Thymus (tissue), 11 donors: ENCODE data around the gene KAZN. TPM values are rescaled to one million over a fixed set of nuclear protein-coding genes. Genes with fewer than 3 reads are reported as not detected.

Source experiments
- DNase-seq, 9 donors: peaks; one replicate each; pipeline ENCODE4 v3.0.0-alpha.2; 2013; ENCODE audit warnings: low spot score in 9 of 9, low read depth in 6 of 9, missing footprints in 1 of 9
- H3K27ac ChIP-seq, 2 donors: one replicate each; pipeline ENCODE4 v1.5.1; 2013; ENCODE audit warnings: control low read depth in 1 of 2, low read depth in 1 of 2, low read length in 1 of 2, mild to moderate bottlenecking in 1 of 2, moderate library complexity in 1 of 2
- H3K27me3 ChIP-seq, 2 donors: one replicate each; pipeline ENCODE4 v1.5.1; 2013; ENCODE audit warnings: low read length in 1 of 2; ENCODE audit not compliant: control insufficient read depth in 2 of 2, insufficient read depth in 1 of 2
- H3K36me3 ChIP-seq, 2 donors: one replicate each; pipeline ENCODE4 v1.5.1; 2013; ENCODE audit warnings: low read length in 1 of 2, mild to moderate bottlenecking in 1 of 2, moderate library complexity in 1 of 2; ENCODE audit not compliant: control insufficient read depth in 2 of 2, insufficient read depth in 2 of 2
- H3K4me1 ChIP-seq, 2 donors: one replicate each; pipeline ENCODE4 v1.5.1; 2013; ENCODE audit warnings: low read length in 2 of 2; ENCODE audit not compliant: control insufficient read depth in 2 of 2, insufficient read depth in 2 of 2
- H3K4me3 ChIP-seq, 2 donors: one replicate each; pipeline ENCODE4 v1.5.1; 2013; ENCODE audit warnings: low read length in 2 of 2, control low read depth in 1 of 2, mild to moderate bottlenecking in 1 of 2
- H3K9me3 ChIP-seq, 2 donors: one replicate each; pipeline ENCODE4 v1.5.1; 2013; ENCODE audit warnings: low read length in 1 of 2, mild to moderate bottlenecking in 1 of 2; ENCODE audit not compliant: control insufficient read depth in 2 of 2, insufficient read depth in 1 of 2
- WGBS: extraction: QIAGEN DNeasy Blood & Tissue Kit; methylation state at CpG from one replicate; pipeline ENCODE4 v1.1.7; 2013; 5-methylcytosine and 5-hydroxymethylcytosine counted together
- polyA plus RNA-seq: library from polyadenylated mRNA; stranded (reverse); fragments of 200-250 nt; gene quantifications from one replicate; pipeline ENCODE4 v1.2.3, GENCODE V29; 2013
- total RNA-seq: library from RNA; stranded (reverse); fragments of 120-200 nt; gene quantifications from one replicate; pipeline ENCODE4 v1.2.4, GENCODE V29; 2013
- donor health status: healthy.

Gene KAZN
- total and polyA plus RNA-seq, 2 donors = 1.3 to 5.7 TPM

DNA sequence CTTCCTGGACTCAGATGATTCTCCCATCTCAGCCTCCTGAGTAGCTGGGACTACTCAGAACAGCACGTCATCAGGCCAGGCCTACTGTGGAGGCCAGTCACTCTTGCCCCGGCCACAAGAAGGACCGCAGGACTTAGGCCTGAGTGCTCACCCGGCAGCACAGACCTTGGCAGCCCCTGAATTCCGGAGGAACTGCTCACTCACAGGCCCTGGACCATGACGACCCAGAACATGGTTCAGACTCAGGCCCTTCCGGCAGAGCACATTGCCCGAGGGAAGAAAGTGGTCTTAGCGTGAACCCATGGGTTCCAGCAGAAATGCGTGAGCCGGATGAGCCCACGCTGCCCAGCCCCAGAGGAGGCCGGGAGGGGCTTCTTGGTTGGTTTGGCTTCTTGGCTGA lies 377.8 kb downstream of the KAZN start:
- DNase-seq = no peak
- peaks cover 1 to 4% of the 10 kb centered on the region in 2 donors for H3K9me3 ChIP-seq
- no peaks in the 10 kb centered on the region for H3K36me3 ChIP-seq
- peaks cover 7 to 10% of the 10 kb centered on the region in 2 donors for H3K4me1 ChIP-seq
- no peak overlapping the region for H3K27ac ChIP-seq
- H3K4me3 ChIP-seq = no peak overlapping the region
- WGBS = 91% methylated on average over 13 of the region's 13 CpGs
- H3K27me3 ChIP-seq = no peaks in the 10 kb centered on the region

GRCh38 chr1:14977338-14977931 lies 378.9 kb downstream of the KAZN start:
- no peaks in the 10 kb centered on the region for H3K27me3 ChIP-seq
- WGBS = 67% methylated on average over 15 of the region's 15 CpGs

GRCh38 chr1:14980621-14981218 lies 382.2 kb downstream of the KAZN start:
- Histone ChIP-seq H3K36me3 (no peaks in the 10 kb centered on the region), H3K9me3 (peaks cover 0 to 1% of the 10 kb centered on the region in 2 donors), H3K4me3 (no peak overlapping the region), H3K27me3 (no peaks in the 10 kb centered on the region), H3K4me1 (peaks cover 7 to 14% of the 10 kb centered on the region in 2 donors), H3K27ac (no peak overlapping the region)
- 53% methylated on average over 17 of the region's 17 CpGs for WGBS
- peak in 3 of 9 donors; percentile 19 to 47 (median 30) for DNase-seq

More at GRCh38 chr1:14977338-14977931, 378.9 kb downstream of the KAZN start:
- no peak overlapping the region for H3K27ac ChIP-seq
- DNase-seq = peak in 1 of 9 donors; percentile 21
- no peaks in the 10 kb centered on the region for H3K36me3 ChIP-seq
- H3K4me1 ChIP-seq = peaks cover 7 to 12% of the 10 kb centered on the region in 2 donors
- no peak overlapping the region for H3K4me3 ChIP-seq
- peaks cover 1 to 4% of the 10 kb centered on the region in 2 donors for H3K9me3 ChIP-seq

GRCh38 chr1:14982029-14982428 lies 383.5 kb downstream of the KAZN start:
- Histone ChIP-seq H3K4me3 (no peak overlapping the region), H3K27me3 (no peaks in the 10 kb centered on the region), H3K36me3 (no peaks in the 10 kb centered on the region), H3K4me1 (peaks cover 7 to 14% of the 10 kb centered on the region in 2 donors), H3K9me3 (peaks cover 0 to 1% of the 10 kb centered on the region in 2 donors), H3K27ac (no peak overlapping the region)
- 97% methylated on average over 14 of the region's 14 CpGs for whole genome bisulfite sequencing
- DNase-seq = no peak

- Histone ChIP-seq H3K36me3 (no peaks in the 10 kb centered on the region), H3K4me1 (peaks cover 4 to 14% of the 10 kb centered on the region in 2 donors), H3K27ac (no peak overlapping the region), H3K27me3 (no peaks in the 10 kb centered on the region), H3K4me3 (no peak overlapping the region), H3K9me3 (no peaks in the 10 kb centered on the region)
- WGBS = 92% methylated on average over 13 of the region's 13 CpGs
- no peak for DNase-seq
These were observed 384.8 kb downstream of the KAZN start for GRCh38 chr1:14983277-14983676.

DNA sequence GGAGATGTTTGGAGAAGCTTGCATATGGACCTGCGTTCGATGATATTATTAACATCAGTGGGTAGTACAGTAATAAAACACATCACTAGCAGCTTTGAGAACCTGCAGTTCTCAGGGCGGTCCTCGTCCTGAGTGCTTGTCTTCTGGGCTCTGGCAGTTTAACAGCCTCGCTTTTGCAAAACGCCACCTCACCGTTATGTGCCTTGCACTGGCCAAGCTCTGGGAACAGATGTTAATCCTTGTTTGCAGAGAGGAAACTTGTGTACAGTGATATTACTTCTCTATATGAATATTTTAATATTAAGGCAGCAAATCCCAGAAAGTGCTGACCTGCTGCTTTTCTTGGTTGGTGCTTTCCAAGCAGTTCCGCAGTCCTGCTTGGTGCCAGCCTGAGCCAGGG lies 387.7 kb downstream of the KAZN start:
- WGBS = 97% methylated on average over 8 of the region's 8 CpGs
- H3K4me1 ChIP-seq = peaks cover 0 to 6% of the 10 kb centered on the region in 2 donors

DNA sequence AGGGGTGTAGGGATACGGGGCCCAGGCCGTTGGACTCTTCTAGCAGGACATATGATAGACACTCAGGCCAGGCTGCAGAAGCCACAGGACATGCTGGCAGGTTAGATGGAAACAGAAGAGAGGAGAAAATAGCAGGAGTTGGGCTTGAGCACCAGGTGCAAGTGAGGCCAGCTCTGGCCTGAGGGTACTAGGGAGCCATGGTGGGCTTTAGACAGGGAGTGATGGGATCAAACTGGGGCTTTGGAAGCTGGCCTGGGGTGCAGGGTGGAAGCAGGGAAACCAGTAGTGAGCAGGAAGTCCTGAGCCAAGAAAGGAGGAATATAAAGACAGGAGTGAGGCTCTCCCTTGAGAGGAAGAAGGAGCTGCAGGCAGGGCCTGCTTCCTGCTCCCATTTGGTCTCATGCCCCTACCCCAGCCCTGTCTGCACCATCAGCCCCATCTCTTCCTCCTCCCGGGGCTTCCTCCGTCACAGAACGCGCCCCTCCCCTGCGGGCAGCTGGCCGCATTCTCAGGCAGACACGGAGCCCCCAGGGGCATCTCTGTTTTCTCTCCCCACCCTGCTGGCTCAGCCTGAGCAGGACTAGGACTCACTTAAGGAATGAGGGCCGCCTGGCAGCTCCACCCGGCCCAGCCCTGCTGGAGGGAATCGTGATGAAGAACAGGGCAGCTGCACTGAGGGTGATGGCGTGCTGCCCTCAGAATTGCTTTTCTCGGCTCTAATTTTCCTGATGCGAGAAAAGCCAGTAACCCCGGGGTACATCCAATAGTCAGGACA lies 389.5 kb downstream of the KAZN start:
- Histone ChIP-seq H3K4me3 (no peak overlapping the region), H3K27me3 (no peaks in the 10 kb centered on the region), H3K36me3 (no peaks in the 10 kb centered on the region), H3K9me3 (no peaks in the 10 kb centered on the region), H3K27ac (no peak overlapping the region), H3K4me1 (no peaks in the 10 kb centered on the region)
- 88% methylated on average over 16 of the region's 16 CpGs for WGBS
- DNase-seq = no peak

More for the DNA sequence above, 387.7 kb downstream of the KAZN start:
- no peak overlapping the region for H3K27ac ChIP-seq
- H3K36me3 ChIP-seq = no peaks in the 10 kb centered on the region
- no peak overlapping the region for H3K4me3 ChIP-seq
- no peak for DNase-seq
- H3K9me3 ChIP-seq = no peaks in the 10 kb centered on the region
- H3K27me3 ChIP-seq = no peaks in the 10 kb centered on the region

DNA sequence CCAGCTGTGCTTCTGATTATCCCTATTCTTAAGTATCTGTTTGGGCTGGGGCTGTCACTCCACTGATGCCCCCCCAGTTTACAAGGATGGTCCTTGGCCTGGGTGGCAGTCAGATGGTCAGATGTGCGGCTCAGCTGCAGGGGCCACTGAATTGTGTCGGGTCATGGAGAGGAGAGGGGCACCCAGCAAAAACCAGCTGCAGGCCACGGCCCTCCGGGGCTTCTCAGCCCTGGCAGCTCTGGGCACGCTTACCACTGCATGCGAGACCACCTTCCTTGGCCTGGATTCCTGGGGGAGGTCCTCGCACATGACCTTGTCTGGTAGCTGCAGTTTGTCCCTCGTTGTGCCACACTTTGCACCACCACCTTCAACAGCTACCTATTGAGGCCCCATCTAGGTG lies 390.2 kb downstream of the KAZN start:
- no peak for DNase-seq
- no peaks in the 10 kb centered on the region for H3K27me3 ChIP-seq
- WGBS = 96% methylated on average over 8 of the region's 8 CpGs
- H3K4me3 ChIP-seq = no peak overlapping the region
- no peaks in the 10 kb centered on the region for H3K36me3 ChIP-seq
- H3K9me3 ChIP-seq = no peaks in the 10 kb centered on the region
- no peaks in the 10 kb centered on the region for H3K4me1 ChIP-seq
- no peak overlapping the region for H3K27ac ChIP-seq
